Activated CD8-positive, alpha-beta memory T cell treated with anti-CD3 and anti-CD28 coated beads for 1 hour (primary cell): Measurements from ENCODE around the gene MARK3.
"Not testable (repeated sequence)": the region's sequence is repeated elsewhere in the genome, so short reads cannot be mapped to it uniquely, and the experiment has no call there.

Experiments used
- DNase-seq, 2 donors: peaks; one replicate each; pipeline ENCODE4 v3.0.0-alpha.2; 2020; ENCODE audit warnings: low read depth in 1 of 2; ENCODE audit errors: extremely low read depth in 1 of 2

The MARK3 gene

DNA sequence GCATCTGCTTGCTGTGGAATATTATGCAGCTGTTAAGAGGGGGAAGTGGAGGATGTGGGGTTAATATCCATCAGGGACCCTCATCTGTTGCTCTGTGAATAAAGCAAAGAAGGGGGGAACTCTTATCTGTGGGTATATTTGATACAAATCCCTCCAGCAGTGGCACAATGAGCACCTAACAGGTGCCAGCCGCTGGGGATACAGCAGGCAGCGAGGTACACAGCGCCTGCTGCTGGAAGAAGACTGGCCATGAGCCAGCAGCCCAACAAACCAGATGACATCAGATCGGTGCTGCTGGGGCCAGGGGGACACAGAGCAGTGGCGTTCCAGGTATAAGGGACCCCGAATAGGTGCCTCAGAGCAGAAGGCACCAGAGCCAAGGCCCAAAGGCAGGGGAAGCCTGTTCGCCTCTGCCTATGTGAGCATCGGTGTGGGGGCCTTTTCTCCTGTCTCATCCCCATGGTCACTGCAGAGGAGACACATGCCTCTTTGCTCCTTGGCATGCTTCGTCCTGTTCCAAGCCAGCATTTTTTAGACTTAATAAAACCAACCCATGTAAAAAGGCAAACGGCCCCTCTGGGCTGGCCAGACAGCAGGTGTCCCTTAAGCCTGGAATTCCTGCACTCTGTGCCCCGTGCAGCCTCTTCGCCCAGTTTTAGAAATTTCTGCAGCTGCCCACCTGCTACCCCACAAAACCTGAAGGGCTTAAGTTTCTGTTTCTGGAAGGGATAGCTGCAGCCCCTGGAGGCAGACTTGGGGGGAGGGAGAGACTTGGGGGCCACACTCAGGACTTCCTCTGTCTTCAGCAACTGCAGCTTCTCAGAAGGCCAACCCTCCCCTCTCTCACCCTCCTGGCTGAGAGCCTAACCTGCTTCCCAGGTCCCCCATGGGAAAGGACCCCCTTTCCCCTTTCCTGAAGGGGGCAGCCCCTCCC is 139.1 kb downstream of the MARK3 start:
- DNase-seq = no peak

DNA sequence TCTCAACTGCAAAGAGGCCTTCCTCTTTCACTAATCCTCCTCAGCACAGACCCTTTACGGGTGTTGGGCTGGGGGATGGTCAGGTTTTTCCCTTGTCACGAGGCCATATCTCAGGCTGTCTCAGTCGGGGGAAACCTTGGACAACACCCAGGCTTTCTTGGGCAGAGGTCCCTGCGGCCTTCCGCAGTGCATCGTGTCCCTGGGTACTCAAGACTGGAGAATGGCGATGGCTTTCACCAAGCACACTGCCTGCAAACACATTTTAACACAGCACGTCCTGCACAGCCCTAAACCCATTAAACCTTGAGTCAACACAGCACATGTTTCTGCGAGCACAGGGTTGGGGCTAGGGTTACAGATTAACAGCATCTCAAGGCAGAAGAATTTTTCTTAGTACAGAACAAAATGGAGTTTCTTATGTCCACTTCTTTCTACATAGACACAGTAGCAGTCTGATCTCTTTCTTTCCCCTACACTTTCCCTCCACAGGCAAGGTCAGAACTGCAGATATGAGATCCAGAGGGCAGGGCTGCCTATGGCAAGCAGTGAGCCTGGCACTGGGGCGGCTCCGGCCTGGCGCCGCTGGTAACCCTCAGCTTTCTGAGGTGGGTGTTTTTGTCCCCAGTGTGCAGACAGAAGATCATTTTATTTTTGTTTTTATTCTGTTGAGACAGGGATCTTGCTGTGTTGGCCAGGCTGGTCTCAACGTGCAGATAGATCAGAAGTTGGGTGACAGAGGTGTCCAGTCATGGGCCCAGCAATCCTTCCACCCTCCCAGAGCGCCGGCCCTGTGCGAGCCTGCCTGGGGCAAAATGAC is 140.4 kb downstream of the MARK3 start:
- DNase-seq = not testable (repeated sequence)

DNA sequence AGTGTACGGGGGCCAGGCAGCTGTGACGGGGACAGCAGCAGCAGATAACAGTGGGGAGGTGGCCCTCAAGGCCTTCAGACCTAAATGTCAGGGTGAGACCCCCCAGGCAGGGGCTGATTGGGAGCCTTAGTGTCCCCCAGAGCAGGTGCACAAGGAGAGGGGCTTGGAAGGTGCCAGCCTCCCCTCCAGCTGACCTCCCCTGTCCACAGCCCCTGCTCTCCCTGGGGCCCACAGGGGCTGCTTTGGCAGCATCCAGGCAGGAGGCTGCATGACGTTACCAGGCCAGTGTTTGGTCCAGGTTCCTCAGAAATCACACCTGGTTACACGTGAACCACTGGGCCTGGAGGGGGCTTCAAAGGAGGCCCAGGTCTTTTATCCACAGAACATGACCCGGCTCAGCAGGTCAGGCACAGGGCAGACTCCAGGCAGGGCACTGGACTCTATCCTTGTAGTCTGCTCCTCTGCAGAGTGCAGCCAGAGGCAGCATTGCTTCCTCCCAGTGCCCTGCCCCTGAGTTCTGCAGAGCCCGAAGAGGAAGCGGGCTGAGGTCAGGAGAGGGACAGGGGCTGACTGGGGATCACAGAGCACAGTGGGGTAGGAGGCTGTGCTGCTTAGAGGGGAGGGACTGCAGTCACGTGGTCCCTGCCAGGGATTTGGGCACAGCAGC is 141.2 kb downstream of the MARK3 start:
- DNase-seq = no peak

DNA sequence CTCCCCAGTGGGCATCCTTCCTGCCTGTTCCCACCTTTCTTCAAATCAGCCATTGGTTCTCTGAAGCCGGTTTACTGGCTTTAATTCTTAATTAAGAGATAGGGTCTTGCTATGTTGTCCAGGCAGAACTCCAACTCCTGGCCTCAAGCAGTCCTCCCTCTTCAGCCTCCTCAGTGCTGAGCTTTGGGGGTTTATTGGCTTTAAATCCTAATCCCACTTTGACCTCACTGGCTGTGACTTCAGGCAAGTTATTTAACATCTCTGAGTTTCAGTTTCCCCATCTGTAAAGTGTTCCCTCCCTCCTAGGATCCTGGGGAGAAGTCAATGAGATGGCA is 141.7 kb downstream of the MARK3 start:
- no peak for DNase-seq

DNA sequence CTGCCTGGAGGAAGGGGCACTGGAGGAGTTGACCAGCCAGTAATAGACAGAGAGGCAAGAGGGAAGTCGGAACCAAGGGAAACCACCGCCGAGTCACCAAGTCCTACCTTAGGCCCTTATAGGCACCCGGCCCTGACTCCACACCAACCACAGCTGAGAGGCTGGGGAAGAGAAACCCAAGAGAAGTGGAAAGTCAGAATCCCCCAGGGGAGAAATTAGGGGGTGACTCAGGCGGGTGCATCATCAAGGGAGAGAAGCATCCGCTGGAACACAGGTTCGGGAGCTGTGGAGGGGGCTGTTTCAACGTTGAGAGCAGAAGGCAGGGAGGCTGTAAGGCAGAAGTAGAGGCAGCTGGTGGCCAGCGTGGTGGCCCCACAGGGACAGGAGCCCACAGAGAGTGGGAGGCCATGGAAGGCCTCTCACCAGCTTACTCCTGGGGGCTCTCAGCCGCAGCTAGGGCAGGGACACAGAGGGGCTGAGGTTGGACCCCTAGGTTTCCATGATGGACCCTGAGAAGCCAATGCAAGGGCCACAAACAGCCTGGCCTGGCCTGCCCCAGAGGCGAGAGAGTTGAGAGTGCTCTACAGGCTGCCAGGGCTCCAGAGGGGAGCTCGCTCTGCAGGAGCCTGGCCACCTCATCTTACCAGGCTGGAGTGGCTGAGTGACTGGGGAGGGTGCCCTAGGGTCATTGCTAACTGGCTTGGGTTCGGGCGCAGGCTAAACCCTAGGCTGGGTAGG is 142.4 kb downstream of the MARK3 start:
- no peak for DNase-seq

DNA sequence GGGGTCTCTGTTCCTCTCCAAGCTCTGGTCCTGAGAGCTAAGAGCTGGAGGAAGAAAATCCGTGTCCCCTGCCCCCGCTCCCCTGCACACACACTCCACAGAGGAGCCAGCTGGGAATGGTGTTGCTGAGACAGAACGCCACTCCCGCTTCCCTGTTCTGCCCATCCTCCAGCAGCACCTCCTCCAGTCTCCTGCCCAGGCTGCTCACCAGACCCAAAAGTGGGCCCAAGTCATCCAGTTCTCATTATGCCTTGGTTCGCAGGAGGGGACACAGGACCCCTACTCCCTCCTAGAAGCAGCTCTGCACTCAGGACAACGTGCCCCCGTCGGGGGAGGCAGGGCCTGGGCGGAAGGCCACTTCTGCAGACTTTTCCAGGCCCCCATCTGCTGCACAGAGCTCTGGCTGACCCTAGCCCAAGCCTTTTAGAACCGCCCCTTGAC is 143.0 kb downstream of the MARK3 start:
- DNase-seq = no peak

DNA sequence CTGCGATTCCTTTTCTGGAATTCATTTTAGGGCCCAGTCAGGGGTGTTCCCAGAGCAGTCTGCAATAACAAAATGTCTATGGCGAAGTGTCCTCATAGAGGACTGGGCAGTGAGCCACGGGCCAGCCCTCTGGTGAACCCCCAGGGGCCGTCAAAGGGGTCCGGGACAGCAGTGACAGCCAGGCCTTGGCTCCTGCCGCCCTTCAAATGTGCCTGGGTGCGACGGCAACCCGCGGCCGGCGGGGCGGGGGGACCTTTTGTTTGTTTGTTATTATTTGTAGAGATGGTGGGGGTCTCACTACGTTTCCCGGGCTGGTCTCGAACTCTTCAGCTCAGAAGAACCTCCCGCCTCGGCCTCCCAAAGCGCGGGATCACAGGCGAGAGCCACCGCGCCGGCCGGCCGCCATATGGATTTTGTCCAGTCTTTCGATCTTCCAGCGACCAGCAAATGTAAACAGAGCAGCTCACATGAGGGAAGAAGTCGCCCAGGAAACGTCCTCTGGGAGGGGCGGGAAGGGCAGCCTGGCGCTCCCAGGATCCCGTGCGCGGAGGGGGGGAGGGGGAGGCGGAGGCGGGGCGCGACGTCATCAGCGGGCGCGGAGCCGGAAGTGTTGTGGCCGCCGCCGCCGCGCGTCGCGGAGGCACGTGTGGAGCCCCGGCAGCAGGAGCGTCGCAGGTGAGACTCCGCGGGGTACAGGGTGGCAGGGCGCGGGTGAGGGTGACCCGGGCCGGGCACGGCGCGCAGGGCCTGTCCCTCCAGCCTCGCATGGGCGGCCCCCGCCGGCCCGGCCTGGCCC is 143.6 kb downstream of the MARK3 start, which contains the start of gene TRMT61A:
Gene TRMT61A, plus strand, starts transcription at position 610 of the 796 bp plus-strand sequence. CDS start 783 bp downstream, outside the sequence.
- peak; percentile 34 to 71 for DNase-seq

DNA sequence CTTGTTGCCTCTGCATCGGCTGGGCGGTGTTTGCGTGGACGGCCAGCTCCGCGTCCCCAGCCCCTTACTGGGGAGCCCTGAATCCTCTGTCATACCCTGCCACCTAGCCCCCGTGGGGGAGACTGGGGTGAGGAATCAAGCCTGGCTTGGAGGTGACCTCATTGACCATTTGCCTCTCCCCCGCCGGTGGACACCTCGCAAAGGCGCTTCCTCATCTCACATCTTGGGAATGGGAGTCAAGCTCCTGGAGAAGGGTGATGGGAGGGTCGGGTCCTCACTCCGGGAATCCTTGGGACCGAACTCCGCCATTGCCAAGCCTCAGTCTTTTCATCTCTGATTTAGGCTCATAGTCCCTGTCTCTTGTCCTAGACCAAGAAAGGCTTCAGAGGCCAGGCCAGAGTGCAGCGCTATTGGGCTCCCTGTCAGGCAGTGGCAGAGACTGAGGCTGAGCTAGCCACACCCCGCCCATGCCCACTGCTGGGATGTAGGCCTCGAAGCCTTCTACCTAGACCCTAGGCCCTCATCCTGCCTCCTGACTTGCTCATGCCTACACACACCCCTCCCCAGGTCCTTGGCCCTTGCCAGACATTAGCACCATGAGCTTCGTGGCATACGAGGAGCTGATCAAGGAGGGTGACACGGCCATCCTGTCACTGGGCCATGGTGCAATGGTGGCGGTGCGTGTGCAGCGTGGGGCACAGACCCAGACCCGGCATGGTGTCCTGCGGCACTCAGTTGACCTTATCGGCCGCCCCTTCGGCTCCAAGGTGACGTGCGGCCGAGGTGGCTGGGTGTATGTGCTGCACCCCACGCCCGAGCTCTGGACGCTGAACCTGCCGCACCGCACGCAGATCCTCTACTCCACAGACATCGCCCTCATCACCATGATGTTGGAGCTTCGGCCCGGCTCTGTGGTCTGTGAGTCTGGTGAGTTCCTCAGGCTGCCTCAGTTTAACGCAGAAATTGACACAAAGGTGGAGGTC is 144.5 kb downstream of the MARK3 start:
- DNase-seq = no peak

DNA sequence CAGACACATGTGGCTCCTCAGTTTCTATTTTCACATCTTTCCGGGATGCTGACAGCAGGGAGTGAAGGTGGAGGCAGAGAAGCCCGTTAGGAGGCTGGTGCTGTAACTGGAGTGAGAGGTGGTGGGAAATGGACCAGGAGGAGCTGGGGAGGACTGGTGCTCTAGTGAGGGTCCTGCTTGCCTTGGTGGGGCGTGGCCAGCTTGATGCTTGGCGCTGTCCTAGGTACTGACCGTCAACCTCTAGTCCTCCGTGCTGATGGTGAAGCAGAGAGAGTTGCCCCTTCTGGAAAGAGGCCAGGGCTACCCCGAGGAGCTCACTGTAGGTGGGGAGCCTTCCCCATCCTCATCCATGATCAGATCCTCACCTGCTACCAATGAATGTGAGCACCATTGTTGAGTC is 145.2 kb downstream of the MARK3 start:
- DNase-seq = no peak

DNA sequence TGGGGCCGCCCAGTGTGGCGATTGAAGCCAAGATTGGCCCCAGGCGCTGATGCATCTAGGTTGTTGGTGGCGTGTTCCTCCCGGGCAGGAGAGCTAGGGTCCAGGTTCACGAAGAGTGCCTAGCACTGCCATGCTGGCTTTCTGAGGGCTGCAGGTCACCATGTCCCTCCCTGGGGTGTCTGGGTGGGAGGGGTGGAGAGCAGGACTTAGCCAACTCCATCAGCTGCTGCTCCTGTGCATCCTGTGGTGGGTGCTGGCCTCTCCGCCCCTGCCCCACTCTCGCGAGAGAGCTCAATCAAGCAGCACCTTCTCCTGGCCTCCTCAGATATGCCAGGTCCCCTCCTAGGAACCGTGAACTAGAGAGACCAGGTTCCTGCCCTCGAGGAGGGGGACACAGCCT is 145.6 kb downstream of the MARK3 start:
- no peak for DNase-seq

DNA sequence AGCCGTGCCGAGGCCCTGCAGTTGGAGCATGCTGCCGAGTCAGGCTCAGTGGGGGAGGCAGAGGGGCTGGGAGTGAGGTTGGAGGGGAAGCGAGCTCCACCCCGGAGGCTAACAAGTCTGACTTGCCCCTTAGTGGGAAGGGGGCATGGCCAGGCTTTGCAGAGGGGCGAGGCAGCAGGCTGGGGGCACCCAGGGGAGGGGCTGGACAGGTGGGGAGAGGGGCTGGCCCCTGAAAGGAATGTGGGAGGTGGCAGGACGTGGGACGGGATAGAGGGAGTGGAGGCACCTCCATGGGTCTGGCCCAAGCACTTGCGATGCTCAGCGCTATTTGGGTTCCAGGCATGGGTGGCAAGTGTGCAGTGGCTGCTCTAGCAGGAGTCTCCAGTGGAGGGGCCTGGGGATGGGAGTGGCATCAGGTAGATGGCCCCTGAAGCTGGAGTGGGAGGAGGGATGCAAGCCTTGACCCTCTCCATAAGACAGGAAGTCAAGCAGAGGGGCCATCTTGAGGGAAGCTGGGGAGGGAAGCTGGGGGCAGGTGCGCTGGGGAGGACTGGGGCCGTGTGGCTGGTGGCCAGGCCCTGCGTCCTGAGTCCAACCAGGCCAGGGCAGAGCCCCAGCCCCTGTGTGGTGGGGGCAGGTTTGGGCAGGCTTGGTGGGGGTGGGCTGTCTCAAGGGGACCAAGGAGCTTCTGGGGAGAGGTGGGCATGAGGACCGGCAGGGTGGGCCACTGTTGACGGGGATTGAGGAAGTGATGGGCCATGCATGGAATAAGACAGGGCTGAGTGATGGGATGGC is 146.4 kb downstream of the MARK3 start:
- no peak for DNase-seq

DNA sequence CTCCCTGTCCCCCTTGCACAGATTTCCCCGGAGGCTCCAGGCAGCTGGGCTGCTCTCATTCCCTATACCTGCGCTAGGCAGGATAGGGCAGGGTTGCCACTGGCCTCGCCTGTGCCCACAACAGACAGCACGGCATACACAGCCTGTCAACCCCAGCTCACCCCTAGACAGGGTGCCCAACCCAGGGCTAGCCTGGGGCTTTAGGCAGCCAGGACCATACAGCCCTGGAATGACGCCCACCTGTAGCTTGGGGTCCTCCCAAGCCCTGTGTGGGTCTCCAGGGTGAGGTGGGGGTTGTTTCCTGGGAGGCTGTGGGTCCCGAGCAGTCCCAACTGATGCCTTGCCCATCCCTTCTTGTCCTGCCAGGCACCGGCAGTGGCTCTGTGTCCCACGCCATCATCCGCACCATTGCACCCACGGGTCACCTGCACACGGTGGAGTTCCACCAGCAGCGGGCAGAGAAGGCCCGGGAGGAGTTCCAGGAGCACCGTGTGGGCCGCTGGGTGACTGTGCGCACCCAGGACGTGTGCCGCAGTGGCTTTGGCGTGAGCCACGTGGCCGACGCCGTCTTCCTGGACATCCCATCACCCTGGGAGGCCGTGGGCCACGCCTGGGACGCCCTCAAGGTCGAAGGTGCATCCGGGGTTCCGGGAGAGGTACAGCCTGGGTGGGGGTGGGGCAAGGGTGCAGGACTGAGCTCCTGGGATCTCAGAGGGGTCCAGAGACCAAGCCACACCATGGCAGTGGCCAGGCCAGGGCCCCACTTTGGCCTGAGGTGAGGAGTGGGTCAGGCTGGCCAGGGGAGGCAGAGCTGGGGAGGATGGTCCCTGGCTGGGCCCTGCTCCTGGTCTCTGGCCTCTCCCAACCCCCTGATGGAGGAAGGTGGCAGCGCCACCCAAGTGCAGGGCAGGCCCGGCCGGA is 147.3 kb downstream of the MARK3 start:
- DNase-seq = no peak

DNA sequence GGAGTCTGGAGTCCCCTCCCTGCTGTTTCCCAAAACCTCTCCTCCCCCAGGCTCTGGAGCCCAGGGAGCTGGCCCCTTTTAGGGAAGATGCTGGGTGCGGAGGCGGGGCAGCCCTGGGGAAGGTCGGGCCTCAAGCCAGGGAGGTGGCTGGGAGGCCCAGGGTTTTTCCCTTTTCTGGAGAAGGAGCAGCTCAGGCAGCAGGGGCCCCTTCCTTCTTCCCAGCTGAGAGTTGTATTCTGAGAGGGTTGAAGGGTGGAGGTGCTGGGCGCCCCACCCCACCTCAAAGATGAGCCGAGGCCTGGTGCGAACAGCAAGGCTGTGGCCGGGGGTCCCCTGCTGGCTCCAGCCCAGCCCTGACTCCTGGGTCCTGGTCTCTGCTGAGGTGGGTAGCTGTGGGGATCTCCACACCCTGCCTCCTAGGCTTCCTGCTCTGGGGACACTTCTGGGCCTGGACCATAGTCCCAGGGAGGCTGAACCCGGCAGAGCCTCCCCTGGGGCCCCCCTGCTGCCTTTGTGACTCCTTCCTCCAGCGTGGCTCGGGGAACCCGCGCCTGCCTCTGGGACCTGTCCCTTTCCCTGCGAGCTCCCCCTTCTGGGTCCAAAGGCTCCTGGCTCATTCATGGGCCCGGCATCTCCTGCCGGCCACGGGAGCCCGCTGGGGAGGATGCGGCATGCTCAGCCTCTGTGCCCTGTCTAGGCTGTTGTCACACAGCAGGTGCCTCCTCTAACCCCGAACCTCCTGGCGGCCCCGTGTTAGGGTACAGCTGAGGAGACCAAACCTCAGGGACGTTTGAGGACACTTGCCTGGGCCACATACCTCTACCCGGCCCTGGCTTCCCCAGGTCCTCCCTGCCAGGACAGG is 148.2 kb downstream of the MARK3 start:
- DNase-seq = no peak

DNA sequence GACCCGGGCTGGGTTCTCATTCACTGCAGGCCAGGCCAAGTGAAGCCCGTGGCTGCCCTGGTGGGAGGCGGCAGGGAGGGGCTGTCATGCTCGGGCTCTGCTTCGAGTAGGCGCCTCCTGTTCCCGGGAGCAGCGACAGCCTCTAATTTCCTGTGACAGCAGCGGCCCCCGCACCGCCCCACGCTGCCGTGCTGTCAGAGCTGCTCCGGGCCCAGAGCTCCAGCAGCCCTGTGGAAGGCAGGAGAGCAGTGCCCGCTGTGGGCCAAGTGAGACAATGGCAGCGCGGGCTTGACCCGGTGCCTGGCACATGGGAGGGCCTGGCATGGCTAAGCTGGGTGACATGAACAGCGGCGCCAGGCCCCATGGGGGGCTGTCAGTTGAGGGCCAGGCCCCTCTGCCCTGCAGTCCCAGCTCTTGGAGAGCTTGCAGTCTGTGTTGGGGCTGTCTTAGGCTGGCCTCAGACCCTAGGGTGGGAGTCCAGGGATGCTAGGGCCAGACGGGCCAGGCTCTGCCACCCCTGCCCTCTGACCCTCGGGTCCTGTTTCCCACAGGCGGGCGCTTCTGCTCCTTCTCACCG is 148.9 kb downstream of the MARK3 start:
- no peak for DNase-seq

DNA sequence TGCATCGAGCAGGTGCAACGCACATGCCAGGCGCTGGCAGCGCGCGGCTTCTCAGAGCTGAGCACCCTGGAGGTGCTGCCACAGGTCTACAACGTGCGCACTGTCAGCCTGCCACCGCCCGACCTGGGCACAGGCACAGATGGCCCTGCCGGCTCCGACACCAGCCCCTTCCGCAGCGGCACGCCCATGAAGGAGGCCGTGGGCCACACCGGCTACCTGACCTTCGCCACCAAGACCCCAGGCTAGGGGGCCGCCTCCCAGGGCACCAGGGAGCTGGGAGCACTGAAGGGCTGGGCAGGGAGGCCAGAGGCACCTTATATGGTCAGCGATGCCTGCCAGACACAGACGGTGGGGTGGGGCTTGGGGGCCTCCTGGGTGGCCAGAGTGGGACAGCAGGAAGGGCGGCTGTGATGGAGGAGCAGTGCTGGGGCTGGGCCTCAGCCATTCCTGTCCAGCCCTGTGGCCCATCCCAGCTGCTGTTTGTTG is 149.4 kb downstream of the MARK3 start:
- no peak for DNase-seq
